ENCODE measurements around the gene TMCC3.

The TMCC3 gene

GRCh38 chr12:94670898-94671297 is 20.5 kb upstream of the TMCC3 start:
- no peaks in the 10 kb centered on the region for H3K27me3 ChIP-seq (replicated peaks; ENCODE audit: control insufficient read depth, insufficient read depth, low read length)
- no peak overlapping the region for H3K4me3 ChIP-seq (replicated peaks; ENCODE audit: low read depth, low read length)
- DNase-seq (ENCODE audit: extremely low read depth, insufficient read length) = no peak
- H3K36me3 ChIP-seq (ENCODE audit: control insufficient read depth, insufficient read depth, low read length) = 0 out of 2 replicates have a peak, but pooled peaks cover 2% of the 10 kb centered on the region
- TF ChIP-seq, protein P1, sequence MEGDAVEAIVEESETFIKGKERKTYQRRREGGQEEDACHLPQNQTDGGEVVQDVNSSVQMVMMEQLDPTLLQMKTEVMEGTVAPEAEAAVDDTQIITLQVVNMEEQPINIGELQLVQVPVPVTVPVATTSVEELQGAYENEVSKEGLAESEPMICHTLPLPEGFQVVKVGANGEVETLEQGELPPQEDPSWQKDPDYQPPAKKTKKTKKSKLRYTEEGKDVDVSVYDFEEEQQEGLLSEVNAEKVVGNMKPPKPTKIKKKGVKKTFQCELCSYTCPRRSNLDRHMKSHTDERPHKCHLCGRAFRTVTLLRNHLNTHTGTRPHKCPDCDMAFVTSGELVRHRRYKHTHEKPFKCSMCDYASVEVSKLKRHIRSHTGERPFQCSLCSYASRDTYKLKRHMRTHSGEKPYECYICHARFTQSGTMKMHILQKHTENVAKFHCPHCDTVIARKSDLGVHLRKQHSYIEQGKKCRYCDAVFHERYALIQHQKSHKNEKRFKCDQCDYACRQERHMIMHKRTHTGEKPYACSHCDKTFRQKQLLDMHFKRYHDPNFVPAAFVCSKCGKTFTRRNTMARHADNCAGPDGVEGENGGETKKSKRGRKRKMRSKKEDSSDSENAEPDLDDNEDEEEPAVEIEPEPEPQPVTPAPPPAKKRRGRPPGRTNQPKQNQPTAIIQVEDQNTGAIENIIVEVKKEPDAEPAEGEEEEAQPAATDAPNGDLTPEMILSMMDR (IDR thresholded peaks at IDR 0.05; ENCODE audit: insufficient read depth, low read length, poor library complexity, severe bottlenecking) = no peak

DNA sequence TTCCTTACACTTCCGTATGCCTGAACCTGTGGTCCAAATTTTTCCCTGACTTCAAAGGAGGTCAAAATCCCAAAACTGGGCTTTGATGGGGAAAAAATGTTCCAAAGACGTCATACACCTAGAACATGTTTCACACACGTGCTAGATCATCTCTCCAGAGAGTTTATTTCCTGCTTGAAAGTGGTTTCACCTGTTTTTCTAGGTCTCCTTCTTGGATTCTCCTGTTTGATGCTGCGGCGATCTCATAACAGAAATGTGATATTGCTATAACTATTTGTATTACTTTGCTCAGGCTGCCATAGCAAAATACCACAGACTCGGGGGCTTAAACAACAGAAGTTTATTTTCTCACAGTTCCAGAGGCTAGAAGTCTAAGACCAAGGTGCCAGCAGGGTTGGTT is 19.7 kb upstream of the TMCC3 start:
- no peaks in the 10 kb centered on the region for H3K27me3 ChIP-seq (replicated peaks; ENCODE audit: control insufficient read depth, insufficient read depth, low read length)
- TF ChIP-seq, protein P1 (IDR thresholded peaks at IDR 0.05; ENCODE audit: insufficient read depth, low read length, poor library complexity, severe bottlenecking) = no peak
- no peak overlapping the region for H3K4me3 ChIP-seq (replicated peaks; ENCODE audit: low read depth, low read length)
- 0 out of 2 replicates have a peak, but pooled peaks cover 2% of the 10 kb centered on the region for H3K36me3 ChIP-seq (ENCODE audit: control insufficient read depth, insufficient read depth, low read length)
- DNase-seq (ENCODE audit: extremely low read depth, insufficient read length) = no peak

DNA sequence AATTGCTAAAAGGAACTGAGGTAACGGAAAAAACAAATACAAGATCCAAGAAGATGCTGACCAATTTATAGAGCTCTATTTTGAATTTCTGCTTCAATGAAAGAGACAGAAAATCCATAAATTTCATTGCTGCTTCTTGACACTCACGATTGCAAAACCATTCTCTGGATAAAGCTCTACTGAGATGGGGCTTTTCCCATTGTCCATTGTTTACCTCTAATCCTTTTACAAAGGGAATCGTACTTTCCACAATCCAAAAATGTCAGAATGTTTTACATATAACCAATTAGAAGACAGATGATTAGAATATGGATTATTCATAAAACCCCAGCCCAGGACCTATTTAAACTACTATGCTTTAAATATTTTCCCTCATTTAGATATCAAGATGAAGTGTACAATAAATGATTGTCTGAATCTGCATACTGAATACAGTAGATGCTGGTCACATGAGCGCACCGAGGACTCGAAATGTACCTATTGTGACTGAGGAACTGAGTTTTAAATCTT is 16.7 kb upstream of the TMCC3 start:
- no peaks in the 10 kb centered on the region; the same call in 1 of the 2 replicates for H3K36me3 ChIP-seq (ENCODE audit: control insufficient read depth, insufficient read depth, low read length)
- no peak for DNase-seq (ENCODE audit: extremely low read depth, insufficient read length)
- H3K4me3 ChIP-seq (replicated peaks; ENCODE audit: low read depth, low read length) = no peak overlapping the region
- TF ChIP-seq, protein P1 (IDR thresholded peaks at IDR 0.05; ENCODE audit: insufficient read depth, low read length, poor library complexity, severe bottlenecking) = no peak
- no peaks in the 10 kb centered on the region for H3K27me3 ChIP-seq (replicated peaks; ENCODE audit: control insufficient read depth, insufficient read depth, low read length)

DNA sequence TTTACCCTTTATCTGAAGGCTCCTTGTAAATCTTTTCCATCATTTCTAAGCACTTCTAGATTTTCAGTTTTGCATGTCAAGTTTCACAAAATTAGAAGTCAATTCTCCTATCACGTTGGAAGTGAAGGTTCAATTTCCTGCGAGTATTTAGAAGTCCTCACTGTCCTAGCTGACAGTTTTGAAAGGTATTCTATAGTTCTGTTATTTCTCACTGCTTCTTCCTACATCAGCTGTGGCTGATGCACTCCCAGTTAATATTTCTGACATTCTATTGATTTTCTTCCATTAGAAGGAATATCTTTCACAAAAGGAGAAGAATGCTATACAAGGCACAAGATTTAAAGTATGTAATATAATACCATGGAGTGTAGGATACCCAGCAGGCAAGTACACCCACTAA is 15.8 kb upstream of the TMCC3 start:
- Histone ChIP-seq H3K27me3 (replicated peaks; ENCODE audit: control insufficient read depth, insufficient read depth, low read length) (no peaks in the 10 kb centered on the region), H3K36me3 (ENCODE audit: control insufficient read depth, insufficient read depth, low read length) (no peaks in the 10 kb centered on the region; the same call in 1 of the 2 replicates), H3K4me3 (replicated peaks; ENCODE audit: low read depth, low read length) (no peak overlapping the region)
- DNase-seq (ENCODE audit: extremely low read depth, insufficient read length) = no peak
- TF ChIP-seq, protein P1 (IDR thresholded peaks at IDR 0.05; ENCODE audit: insufficient read depth, low read length, poor library complexity, severe bottlenecking) = no peak

GRCh38 chr12:94663702-94664101 is 13.3 kb upstream of the TMCC3 start:
- no peak for DNase-seq (ENCODE audit: extremely low read depth, insufficient read length)
- Histone ChIP-seq H3K4me3 (replicated peaks; ENCODE audit: low read depth, low read length) (no peak overlapping the region), H3K27me3 (replicated peaks; ENCODE audit: control insufficient read depth, insufficient read depth, low read length) (no peaks in the 10 kb centered on the region), H3K36me3 (ENCODE audit: control insufficient read depth, insufficient read depth, low read length) (no peaks in the 10 kb centered on the region; the same call in 1 of the 2 replicates)
- TF ChIP-seq, protein P1 (IDR thresholded peaks at IDR 0.05; ENCODE audit: insufficient read depth, low read length, poor library complexity, severe bottlenecking) = no peak

DNA sequence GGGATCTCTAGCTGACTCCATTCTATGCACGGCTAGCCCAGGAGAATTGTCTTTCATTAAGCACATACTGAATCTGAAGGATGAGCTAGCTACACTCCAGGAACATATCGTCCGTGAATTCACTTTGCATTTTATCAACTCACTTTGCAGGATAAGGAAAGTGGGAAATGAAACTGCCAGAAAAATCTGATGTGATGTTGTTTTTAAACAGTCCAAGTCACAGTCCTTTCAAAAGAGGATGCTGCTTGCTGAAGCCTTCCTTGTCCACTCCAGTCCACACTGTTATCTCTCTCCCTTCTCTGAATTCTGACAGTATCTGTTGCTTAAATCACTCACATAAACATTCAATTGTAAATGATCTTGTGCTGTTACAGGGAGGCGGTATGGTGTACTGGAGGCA is 12.7 kb upstream of the TMCC3 start:
- no peaks in the 10 kb centered on the region; the same call in 1 of the 2 replicates for H3K36me3 ChIP-seq (ENCODE audit: control insufficient read depth, insufficient read depth, low read length)
- TF ChIP-seq, protein P1 (IDR thresholded peaks at IDR 0.05; ENCODE audit: insufficient read depth, low read length, poor library complexity, severe bottlenecking) = no peak
- no peak for DNase-seq (ENCODE audit: extremely low read depth, insufficient read length)
- H3K27me3 ChIP-seq (replicated peaks; ENCODE audit: control insufficient read depth, insufficient read depth, low read length) = no peaks in the 10 kb centered on the region
- no peak overlapping the region for H3K4me3 ChIP-seq (replicated peaks; ENCODE audit: low read depth, low read length)
